Measurements from ENCODE around the gene UGT2A1.

GRCh38 chr4:69697536-69698242 is 44.6 kb upstream of the UGT2A1 start:
- no peak for TF ChIP-seq CTCF (IDR thresholded peaks at IDR 0.05)
- no peak for TF ChIP-seq EP300 (IDR thresholded peaks at IDR 0.05)
- TF ChIP-seq EHMT2 (IDR thresholded peaks at IDR 0.05; ENCODE audit: low read depth) = no peak
- TF ChIP-seq NPAS2 (CRISPR knock-in tag; IDR thresholded peaks at IDR 0.05; ENCODE audit: borderline replicate concordance) = no peak
- TF ChIP-seq REST (IDR thresholded peaks at IDR 0.05) = no peak
- no peak for TF ChIP-seq KDM1A (IDR thresholded peaks at IDR 0.05; ENCODE audit: low read depth)
